Measurements from ENCODE around the gene USP14. TPM values are rescaled to one million over a fixed set of nuclear protein-coding genes. Genes with fewer than 3 reads are reported as not detected.

Gene USP14
- total RNA-seq, 1 donor from 2014 or later: 40.0 TPM

- Histone ChIP-seq H3K4me3 (ENCODE audit: low read depth, low read length) (no peak overlapping the region), H3K27me3 (ENCODE audit: control insufficient read depth, insufficient read depth, low read length) (no peaks in the 10 kb centered on the region), H3K36me3 (ENCODE audit: control insufficient read depth, insufficient read depth, low read length) (peaks cover 2% of the 10 kb centered on the region)
- no peak for TF ChIP-seq CTCF (IDR thresholded peaks at IDR 0.05; ENCODE audit: insufficient read depth, low read length, poor library complexity, severe bottlenecking)
- DNase-seq (ENCODE audit: low read depth): no peak
Measured at GRCh38 chr18:217532-218336, 59.4 kb downstream of the USP14 start.

- Histone ChIP-seq H3K36me3 (ENCODE audit: control insufficient read depth, insufficient read depth, low read length) (no peaks in the 10 kb centered on the region), H3K27me3 (ENCODE audit: control insufficient read depth, insufficient read depth, low read length) (no peaks in the 10 kb centered on the region), H3K4me3 (ENCODE audit: low read depth, low read length) (no peak overlapping the region)
- DNase-seq (ENCODE audit: low read depth): no peak
- no peak for TF ChIP-seq CTCF (IDR thresholded peaks at IDR 0.05; ENCODE audit: insufficient read depth, low read length, poor library complexity, severe bottlenecking)
Measured at GRCh38 chr18:220708-221107, 62.4 kb downstream of the USP14 start.

- Histone ChIP-seq H3K36me3 (ENCODE audit: control insufficient read depth, insufficient read depth, low read length) (no peaks in the 10 kb centered on the region), H3K4me3 (ENCODE audit: low read depth, low read length) (no peak overlapping the region), H3K27me3 (ENCODE audit: control insufficient read depth, insufficient read depth, low read length) (no peaks in the 10 kb centered on the region)
- TF ChIP-seq CTCF (IDR thresholded peaks at IDR 0.05; ENCODE audit: insufficient read depth, low read length, poor library complexity, severe bottlenecking): no peak
- no peak for DNase-seq (ENCODE audit: low read depth)
Measured at GRCh38 chr18:225745-226144, 67.4 kb downstream of the USP14 start.

- Histone ChIP-seq H3K4me3 (ENCODE audit: low read depth, low read length) (no peak overlapping the region), H3K27me3 (ENCODE audit: control insufficient read depth, insufficient read depth, low read length) (no peaks in the 10 kb centered on the region), H3K36me3 (ENCODE audit: control insufficient read depth, insufficient read depth, low read length) (no peaks in the 10 kb centered on the region)
- no peak for DNase-seq (ENCODE audit: low read depth)
- TF ChIP-seq CTCF (IDR thresholded peaks at IDR 0.05; ENCODE audit: insufficient read depth, low read length, poor library complexity, severe bottlenecking): no peak
Measured at GRCh38 chr18:227374-227773, 69.0 kb downstream of the USP14 start.

- no peak for TF ChIP-seq CTCF (IDR thresholded peaks at IDR 0.05; ENCODE audit: insufficient read depth, low read length, poor library complexity, severe bottlenecking)
- DNase-seq (ENCODE audit: low read depth): no peak
- no peak overlapping the region for H3K4me3 ChIP-seq (ENCODE audit: low read depth, low read length)
- no peaks in the 10 kb centered on the region for H3K36me3 ChIP-seq (ENCODE audit: control insufficient read depth, insufficient read depth, low read length)
- H3K27me3 ChIP-seq (ENCODE audit: control insufficient read depth, insufficient read depth, low read length): no peaks in the 10 kb centered on the region
Measured at GRCh38 chr18:227902-228301, 69.5 kb downstream of the USP14 start.

- Histone ChIP-seq H3K4me3 (ENCODE audit: low read depth, low read length) (no peak overlapping the region), H3K27me3 (ENCODE audit: control insufficient read depth, insufficient read depth, low read length) (no peaks in the 10 kb centered on the region), H3K36me3 (ENCODE audit: control insufficient read depth, insufficient read depth, low read length) (no peaks in the 10 kb centered on the region)
- no peak for TF ChIP-seq CTCF (IDR thresholded peaks at IDR 0.05; ENCODE audit: insufficient read depth, low read length, poor library complexity, severe bottlenecking)
- DNase-seq (ENCODE audit: low read depth): no peak
Measured at GRCh38 chr18:228586-228985, 70.2 kb downstream of the USP14 start.

Data from kidney epithelial cell (primary cell).